Activated T-helper 1 cell treated with Interleukin-2 at 50 U/mL for 16 hours (primary cell): ENCODE results near the gene DPEP1.
A peak's percentile ranks its signal among the peaks of the same experiment; 100 is the strongest.
"Not testable (repeated sequence)": the region's sequence is repeated elsewhere in the genome, so short reads cannot be mapped to it uniquely, and the experiment has no call there.

ENCODE experiments used
- DNase-seq: peaks from one replicate; pipeline ENCODE4 v3.0.0-alpha.2; 2020; ENCODE audit warnings: low read depth

The DPEP1 gene

DNA sequence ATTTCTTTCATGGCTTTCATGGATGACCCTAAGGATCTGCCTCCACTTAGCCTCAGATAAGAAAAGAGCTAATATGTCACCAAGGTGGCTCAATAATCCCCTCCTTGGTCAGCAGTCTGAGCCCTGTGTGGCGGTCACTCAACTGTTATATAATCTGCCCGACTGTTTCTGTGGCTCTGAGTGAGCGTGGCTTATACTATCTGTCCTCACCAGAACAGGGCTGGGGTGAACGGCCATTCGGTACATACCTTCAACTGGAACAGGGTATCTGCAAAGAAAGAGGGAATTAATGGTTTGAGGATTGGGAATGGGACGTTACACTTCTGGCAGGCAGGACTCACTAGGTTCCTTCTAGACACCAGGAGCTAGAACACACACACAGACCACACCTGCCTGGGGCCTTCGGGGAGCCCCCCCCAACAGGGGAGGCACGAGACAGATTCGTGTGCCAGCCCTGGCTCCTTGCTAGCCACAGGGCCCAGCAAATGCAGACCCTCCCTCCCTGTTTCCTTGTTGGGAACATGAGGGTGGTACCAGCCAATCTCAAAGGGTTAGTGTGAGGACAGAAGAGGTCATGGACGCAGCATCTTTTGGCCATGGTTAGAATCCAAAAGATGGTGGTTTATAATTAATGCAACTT is 40.3 kb downstream of the DPEP1 start:
- no peak for DNase-seq

DNA sequence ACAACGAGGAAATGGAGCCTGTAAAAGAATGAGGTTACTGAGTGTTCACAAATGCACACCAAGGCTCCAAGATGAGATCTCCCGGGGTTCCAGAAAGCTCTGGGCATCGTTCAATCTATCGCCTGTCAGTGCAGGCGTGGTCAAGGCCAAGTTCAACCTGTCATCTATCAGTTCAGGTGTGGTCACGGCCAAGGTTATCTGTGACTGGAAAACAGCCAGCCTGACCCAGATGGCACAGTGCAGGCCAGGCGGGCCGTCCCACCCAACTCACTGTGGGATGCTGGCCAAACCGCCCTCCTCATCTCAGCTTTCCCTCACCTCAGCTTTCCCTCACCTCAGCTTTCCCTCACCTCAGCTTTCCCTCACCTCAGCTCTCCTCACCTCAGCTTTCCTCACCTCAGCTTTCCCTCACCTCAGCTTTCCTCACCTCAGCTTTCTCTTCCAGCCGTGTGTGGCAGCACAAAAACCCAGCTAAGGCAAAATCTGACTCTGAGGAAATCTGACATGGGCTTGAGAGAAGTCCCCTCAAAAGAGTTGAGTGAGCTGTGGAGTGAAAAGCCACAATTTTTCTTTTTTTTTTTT is 41.7 kb downstream of the DPEP1 start:
- DNase-seq, result no peak

DNA sequence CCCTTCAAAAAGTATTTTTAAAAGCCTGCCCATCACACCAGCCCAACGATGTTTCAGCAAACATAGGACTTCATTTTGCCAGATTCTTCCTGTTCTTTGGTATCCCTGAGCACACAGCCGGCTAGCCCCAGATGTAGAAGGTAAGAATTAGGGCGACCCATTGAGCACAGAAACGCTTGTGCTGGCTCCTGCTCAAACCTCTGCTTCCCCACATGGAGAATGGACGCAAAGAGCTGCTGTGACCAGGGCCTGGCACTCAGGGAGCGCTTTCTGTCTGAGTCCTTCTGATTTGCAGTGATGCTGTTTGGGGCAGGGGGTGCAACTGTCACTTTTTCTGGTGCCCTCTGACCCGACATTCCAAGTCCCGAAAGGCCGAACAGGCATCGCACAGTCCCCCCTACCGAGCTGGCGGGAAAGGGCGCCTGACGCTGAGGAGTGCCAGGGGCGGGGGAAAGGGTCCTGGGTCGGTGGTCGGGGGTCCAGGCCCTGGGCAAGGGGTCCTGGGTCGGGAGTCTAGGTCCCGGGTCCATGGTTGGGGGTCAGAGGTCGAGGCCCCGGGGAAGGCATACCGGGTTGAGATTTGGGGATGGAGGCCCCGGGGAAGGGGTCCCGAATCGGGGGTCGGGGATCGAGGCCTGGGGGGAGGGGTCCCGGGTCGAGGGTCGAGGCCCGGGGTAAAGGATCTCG is 43.1 kb downstream of the DPEP1 start:
- DNase-seq, result no peak

DNA sequence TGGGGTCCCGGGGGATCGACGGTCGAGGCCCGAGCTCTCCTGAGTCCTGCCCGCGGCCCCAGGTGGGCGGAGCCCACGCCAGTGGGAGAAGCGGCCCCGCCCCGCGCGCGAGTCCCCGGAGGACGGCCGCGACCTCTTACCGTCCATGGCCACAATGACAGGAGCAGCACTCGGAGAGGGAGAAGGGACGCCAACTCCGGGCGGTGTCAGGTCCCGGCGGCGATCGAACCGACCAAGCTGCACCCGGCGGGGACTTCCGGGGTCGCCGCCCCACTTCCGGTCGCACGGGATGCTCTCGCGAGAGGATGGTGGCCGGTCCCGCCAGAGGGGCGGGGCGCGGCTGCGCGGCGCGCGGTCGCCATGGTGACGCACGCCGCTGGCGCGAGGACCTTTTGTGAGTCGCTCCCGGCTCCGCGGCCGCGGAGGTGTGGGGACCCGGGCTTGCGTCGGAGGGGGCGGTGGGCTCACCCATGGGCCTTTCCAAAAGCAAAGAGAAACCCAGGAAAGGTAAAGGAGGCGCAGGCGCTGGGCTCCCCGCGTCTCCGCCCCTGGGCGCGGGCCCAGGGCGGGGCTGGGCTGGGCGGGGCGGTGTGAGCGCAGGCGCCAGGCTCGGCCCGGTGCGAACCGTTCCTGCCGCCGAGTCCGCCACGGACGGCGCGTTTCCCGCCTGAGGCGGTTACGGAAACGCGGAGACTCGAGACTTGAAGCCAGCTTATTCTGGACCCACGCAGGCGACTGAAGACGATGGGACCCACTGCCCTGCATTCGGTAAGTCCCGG is 44.2 kb downstream of the DPEP1 start, which contains the start of the genes CHMP1A and SPATA33:
Gene CHMP1A, minus strand, starts transcription at position 267 of the 779 bp plus-strand sequence. Its CDS starts 120 bp downstream, at position 147.
Gene SPATA33, plus strand, starts transcription at position 395 of the 779 bp plus-strand sequence. Its CDS starts 76 bp downstream, at position 471.
- DNase-seq, result peak; percentile 91

DNA sequence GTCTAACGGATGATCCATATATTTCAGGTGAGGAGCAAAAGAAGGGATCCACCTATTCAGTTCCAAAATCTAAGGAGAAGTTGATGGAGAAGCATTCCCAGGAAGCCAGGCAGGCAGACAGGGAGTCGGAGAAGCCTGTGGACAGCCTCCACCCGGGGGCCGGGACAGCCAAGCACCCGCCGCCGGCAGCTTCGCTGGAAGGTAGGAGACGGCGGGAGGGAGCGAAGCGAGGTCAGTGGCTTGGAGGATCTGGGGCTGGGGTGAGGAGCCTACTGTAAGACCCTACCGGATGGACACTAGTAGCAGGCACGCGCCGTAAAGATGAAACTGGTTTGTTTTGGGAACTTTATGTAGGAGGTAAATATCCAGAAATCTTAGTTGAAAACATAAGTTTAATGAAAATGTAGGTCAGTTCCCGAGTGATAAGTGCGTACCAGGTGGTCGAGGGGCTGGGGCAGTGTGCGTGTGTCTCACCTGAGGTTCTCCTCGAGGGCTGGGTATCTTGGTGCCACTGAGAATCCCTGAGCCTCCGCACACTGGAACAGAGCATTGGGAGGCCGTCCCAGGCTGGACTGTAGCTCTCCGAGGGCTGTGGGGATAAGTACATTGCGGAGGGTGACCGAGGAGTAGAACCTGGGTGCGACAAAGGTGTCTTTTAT is 44.9 kb downstream of the DPEP1 start:
- DNase-seq, result no peak

DNA sequence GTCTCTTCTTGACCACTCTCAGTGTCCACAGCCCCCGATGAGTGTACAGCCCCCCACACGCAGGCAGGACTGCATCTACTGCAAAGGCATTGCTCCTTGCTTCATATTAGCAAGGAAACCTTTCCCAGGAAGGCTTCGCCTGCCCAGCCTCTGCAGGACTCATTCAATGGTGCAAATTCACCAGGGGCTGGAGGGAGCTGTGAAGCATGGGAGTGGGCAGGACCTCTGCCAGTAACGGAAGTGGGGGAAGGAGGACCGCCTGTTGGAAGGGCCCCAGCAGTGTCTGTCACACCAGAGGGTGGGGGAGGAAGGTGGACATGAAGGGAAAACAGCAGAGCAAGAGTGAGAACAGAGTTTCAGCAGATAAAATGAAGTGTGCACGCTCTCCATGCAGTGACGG is 46.7 kb downstream of the DPEP1 start:
- no peak for DNase-seq

DNA sequence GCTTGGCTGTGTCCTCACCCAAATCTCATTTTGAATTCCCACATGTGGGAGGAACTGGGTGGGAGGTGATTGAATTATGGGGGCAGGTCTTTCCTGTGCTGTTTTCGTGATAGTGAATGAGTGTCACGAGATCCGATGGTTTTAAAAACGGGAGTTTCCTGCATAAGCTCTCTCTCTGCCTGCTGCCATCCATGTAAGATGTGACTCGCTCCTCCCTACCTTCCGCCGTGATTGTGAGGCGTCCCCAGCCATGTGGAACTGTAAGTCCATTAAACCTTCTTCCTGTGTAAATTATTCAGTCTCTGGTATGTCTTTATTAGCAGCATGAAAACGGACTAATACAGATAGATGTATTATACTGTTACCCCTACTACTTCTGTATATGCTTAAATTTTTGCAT is 47.8 kb downstream of the DPEP1 start:
- DNase-seq, result no peak

DNA sequence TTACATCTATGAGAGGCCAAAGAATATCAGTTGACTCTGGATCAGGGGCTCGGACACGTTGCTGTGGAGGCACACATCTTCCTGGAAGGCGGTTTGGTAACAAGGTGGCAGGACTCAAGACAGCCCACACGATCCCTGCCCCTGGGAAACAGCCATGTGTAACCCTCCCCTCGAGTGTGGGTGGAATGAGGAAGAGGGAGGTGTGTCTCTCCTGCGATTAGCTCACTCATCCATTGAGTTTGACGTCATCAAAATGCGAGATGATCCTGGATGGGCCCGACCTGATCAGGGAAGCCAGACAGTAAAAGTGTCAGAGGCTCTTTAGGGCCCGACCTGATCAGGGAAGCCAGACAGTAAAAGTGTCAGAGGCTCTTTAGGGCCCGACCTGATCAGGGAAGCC is 50.8 kb downstream of the DPEP1 start:
- not testable (repeated sequence) for DNase-seq

DNA sequence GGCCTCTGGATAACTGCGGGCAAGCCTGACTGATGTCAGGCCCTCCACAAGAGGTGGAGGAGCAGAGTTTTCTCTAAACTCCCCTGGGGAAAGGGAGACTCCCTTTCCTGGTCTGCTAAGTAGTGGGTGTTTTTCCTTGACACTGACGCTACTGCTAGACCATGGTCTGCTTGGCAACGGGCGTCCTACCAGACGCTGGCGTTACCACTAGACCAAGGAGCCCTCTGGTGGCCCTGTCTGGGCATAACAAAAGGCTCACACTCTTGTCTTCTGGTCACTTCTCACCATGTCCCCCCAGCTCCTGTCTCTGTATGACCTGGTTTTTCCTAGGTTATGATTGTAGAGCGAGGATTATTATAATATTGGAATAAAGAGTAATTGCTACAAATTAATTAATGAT is 53.6 kb downstream of the DPEP1 start:
- not testable (repeated sequence) for DNase-seq

DNA sequence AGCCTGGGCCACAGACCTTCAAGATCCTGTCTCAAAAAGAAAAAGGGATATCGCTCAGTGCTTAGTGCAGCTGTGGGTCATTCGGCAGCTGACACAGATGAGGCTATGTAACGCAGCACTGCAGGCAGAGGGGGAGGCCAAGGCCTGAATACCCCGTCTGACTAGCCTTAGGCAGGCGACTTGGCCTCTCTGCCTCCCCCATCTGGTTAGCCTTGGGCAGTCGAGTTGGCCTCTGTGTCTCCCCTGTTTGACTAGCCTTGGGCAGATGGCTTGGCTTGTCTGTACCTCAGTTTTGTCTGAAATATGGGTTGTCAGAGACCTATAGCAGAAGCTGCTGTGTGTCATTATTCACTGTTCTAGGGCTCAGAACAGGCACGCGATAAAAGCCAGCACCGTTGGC is 54.2 kb downstream of the DPEP1 start:
- no peak for DNase-seq

DNA sequence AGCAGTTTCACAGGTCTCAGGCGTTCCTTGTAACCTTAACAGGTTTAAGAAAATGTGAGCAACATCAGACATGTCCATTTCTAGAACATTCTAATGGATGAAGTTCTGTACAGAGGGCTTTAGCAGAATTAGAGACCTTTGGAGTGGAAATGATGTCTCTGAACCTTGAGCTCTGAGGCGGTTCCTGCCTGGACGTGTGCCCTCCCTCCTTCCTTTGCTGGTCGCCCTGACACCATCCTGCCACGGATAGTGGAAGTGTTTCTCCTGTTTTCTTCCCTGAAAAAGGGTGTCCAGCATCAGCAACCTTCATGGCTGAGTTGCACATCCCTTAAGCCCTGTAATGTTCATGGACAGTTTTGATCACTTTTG is 55.3 kb downstream of the DPEP1 start:
- DNase-seq, result no peak

DNA sequence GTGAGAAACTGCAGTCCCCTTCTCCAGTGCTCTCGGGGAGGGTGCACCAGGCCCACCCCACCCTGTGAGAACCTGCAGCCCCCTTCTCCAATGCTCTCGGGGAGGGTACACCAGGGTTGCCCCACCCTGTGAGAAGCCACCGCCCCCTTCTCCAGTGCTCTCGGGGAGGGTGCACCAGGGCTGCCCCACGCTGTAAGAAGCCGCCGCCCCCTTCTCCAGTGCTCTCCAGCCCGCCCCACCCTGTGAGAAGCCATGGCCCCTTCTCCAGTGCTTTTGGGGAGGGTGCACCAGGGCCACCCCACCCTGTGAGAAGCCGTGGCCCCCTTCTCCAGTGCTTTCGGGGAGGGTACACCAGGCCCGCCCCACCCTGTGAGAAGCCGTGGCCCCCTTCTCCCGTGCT is 56.3 kb downstream of the DPEP1 start:
- no peak for DNase-seq

DNA sequence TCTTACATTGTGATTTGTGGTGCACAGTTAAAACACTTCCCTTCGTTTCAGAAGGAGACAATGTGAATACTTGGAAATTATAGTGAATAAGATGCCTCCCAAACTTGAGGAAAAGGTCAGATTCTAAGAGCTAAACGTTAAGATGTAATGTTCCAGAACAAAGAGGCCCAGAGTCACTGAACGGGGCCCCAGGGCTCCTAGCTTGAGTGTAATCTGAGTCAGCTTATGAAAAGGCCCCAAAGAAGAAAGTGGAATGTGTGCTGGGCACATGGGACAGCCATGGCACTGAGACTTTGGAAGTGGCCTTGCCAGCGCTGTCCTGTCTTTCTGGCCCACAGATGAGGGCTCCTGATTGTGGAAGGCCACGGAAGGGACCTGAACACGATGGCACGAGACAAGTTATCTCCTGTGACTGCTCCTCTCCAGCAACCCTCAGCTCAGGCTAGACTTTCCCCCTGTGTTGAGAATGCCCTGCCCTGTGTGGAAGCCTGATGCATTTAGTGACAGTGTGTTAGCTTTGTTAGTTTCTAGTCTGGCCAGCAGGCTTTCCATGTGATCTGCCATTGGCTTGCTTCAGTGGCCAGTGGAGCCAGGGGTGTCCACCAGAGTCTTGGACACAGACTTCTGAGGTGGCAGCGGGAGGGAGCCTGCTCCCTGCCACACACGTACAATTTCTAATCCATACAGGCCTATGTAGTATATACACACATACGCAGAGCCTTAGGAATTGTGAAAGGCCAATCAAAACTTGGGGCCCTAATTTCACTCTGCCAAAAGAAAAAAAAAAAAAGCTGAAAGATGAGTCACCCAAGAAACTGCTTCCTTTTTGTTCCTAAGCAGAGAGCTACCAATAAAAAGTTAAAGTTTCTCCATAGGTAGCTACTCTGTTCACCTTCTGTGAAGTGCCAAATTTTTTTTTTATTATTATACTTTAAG is 57.3 kb downstream of the DPEP1 start:
- DNase-seq, result no peak

DNA sequence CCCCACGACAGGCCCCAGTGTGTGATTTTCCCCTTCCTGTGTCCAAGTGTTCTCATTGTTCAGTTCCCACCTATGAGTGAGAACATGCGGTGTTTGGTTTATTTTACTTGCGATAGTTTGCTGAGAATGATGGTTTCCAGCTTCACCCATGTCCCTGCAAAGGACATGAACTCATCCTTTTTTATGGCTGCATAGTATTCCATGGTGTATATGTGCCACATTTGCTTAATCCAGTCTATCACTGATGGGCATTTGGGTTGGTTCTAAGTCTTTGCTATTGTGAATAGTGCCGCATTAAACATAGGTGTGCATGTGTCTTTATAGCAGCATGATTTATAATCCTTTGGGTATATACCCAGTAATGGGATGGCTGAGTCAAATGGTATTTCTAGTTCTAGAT is 58.1 kb downstream of the DPEP1 start:
- not testable (repeated sequence) for DNase-seq

DNA sequence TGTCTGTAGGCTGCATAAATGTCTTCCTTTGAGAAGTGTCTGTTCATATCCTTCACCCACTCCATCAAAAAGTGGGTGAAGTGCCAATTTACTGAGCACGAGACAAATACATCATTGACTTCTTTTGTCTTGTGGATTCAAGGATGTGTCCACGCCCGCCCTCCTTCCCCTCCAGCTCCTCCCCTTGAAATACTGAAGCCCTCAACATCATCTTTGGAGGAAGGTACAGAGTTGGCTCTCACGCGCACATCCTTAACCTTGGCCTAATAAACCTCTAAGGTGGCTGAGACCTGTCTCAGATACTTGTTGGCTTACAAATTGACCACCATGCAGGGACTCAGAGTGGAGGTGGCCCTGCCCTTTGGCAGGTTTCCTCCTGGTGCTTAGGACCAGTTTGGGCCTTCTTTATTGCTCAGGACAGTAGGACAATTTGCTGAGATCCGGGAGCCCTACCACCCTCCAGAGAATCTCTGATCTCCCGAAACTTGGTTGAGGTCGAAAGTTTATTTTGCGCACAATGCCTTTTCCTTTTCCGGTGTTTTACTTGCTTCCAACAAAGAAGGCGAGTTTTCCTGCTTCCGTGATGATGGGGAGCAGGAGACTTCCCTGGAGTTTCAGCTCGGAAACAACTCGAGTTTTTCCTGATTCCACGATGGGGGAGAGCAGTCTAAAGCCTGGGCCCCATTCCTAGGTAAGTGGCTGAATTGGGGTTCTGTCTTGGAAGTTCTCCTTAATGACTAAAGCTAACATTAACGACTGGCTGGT is 58.9 kb downstream of the DPEP1 start:
- no peak for DNase-seq

DNA sequence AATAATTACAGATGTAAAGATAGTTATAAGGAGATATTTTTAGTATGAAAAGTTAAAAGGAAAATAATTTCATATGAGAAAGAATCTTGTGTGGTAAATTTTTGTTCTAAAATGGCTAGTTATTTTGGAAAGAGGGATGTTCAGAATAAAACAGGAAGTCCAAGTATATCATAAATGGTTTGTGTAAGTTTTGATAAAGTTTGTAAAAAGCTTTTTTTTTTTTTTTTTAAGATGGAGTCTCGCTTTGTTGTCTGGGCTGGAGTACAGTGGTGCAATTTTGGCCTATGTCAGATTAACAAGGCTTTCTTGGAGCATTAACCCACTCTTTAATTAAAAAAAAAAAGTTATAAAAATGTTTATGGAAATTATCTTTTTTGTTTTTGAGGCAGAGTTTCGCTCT is 64.8 kb downstream of the DPEP1 start:
- DNase-seq, result no peak

DNA sequence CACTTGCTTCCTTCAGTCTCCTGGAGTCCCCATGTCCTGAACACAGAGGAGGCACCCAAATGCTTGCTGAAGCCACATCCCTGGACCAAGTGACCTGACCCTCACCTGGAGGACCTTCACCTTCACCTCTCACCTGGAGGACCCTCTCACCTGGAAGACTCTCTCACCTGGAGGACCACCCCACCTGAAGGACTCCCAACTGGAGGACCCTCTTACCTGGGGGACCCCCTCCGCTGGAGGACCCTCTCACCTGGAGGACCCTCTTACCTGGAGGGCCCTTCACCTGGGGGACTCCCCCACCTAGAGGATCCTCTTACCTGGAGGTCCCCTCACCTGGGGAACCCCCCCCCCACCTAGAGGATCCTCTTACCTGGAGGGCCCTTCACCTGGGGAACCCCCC is 72.5 kb downstream of the DPEP1 start:
- DNase-seq, result no peak

DNA sequence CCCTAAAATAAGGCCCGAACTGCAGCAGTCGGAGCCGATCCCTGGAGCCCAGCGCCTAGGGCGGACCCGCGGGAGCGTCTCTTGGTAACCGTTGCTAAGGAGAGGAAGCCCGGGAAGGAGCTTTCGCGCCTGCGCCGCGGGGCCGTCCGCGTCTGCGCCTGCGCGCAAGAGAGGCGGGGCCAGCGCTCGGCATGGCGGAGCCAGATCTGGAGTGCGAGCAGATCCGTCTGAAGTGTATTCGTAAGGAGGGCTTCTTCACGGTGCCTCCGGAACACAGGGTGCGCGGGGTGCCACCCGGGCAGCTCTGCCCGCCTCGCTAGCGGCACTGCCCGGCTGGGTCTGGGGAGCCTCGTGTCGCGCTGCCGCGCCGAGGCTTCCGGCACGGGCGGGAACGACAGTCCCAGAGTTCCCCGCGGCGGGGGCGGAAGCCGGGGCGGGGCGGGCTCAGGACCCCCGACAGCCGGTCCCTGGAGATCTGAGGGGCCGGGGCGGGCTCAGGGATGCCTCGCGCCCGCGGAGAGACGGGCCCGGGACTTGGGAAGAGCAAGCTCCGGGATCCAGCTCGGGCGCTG is 73.2 kb downstream of the DPEP1 start, which contains the start of gene CDK10:
Gene CDK10, plus strand, starts transcription at position 170 of the 572 bp plus-strand sequence. Its CDS starts 22 bp downstream, at position 192.
- peak; percentile 86 for DNase-seq

DNA sequence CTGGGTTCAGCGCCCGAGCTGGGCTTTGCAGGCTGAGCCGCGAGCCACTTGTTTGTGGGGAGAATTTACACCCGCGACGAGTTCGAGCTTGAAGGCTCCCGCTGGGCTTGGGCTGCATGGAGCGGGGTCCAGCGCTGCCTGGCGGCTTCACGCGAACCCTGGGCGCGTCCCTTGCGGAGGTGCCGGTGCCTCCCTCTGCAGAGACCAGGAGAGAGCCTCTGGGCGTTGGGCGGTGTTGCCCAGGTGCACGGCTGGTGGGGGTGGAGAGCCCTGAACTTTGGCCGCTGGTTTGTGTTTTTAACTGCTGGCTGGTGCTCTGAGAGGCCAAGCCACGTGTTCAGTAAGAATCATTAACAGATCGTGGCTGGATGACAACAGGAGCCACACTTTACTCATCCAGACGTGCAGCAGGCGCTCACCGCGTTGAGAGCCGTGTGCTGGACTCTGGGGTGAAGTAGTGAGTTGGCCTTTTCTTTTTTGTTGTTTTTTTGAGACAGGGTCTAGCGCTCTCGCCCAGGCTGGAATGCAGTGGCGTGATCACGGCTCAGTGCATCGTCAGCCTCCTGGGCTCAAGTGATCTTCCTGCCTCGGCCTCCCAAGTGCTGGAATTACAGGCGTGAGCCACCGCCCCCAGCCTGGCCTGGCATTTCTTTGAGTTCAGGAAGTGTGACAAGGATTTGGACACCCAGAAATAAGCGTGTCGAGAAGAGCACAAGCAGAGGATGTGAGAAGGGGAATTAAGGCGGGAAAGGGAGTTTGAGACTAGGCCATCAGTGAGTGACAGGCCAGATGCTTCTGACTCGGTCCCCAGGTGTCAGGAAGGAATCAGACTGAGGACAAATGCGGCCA is 73.9 kb downstream of the DPEP1 start:
- no peak for DNase-seq
